ENCODE data around the gene MOB3C.

DNA sequence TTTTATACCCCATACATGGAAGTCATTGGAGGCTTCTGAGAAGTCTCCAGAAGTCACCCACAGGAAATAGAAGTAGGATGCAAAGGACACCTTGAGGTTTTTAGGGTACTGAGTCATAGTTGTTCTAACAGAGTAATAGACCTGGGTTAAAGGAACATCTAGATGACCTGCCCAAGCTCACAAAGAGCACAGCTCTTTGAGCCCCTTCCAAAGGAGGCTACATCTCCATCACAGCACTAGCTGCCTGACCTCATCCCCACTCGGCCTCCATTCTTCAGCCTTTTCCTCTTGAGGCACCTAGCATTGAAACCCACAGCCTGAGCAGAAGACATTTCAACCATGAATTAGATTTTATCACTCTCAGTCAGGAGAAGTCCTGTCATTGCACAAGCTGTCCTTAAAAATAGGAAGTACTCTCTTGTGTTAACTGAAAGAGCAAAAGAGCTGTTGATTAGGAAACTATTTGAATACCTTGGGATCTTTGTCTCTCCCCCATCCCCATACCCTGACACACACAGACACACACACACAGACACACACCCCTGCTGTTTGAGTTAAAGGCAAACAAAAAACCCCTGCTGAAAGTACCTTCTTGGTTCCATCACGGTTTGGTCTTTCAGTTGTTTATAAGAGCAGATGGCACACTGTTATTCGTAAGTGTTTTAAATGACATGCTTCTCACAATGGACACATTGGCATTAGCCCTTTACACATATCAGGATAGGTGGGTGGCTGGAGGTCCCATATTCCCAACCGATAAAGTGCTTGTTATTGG is 34.7 kb downstream of the MOB3C start:
- TF ChIP-seq CTCF (IDR thresholded peaks at IDR 0.05) (no peak), EZH2 (IDR thresholded peaks at IDR 0.05) (no peak)

Measured in neural progenitor cell (in vitro differentiated cells).